Measurements from ENCODE around the gene NDRG2.
A peak's percentile ranks its signal among the peaks of the same experiment; 100 is the strongest.

NDRG2 gene

DNA sequence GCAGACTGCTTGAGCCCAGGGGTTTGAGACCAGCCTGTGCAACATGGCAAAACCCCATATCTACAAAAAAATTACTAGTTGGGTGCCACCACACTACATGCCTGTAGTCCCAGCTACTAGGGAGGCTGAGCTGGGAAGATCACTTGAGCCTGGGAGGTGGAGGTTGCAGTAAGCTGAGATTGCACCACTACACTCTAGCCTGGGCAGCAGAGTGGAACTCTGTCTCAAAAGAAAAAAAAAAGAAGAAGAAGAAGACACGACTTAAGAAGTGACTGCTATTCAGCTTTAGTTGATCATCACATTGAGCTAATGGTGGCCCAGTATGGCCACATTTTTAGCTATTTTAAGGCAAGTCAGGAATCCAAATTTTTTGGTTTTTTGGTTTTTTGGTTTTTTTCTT lies 44.0 kb downstream of the NDRG2 start:
- TF ChIP-seq Cebpa-rat (IDR thresholded peaks at IDR 0.05): no peak
- H3K9me3 ChIP-seq: no peaks in the 10 kb centered on the region

GRCh38 chr14:20978687-20979086 lies 46.2 kb downstream of the NDRG2 start:
- H3K27me3 ChIP-seq: no peaks in the 10 kb centered on the region
- H3K4me1 ChIP-seq: no peaks in the 10 kb centered on the region
- H3K9me3 ChIP-seq: no peaks in the 10 kb centered on the region
- no peak overlapping the region for H3K4me2 ChIP-seq
- H3K4me3 ChIP-seq: no peak overlapping the region
- no peaks in the 10 kb centered on the region for H4K20me1 ChIP-seq
- H3K27ac ChIP-seq: no peak overlapping the region
- H3K36me3 ChIP-seq: no peaks in the 10 kb centered on the region
- H3K9ac ChIP-seq: no peak overlapping the region
- TF ChIP-seq Cebpa-rat (IDR thresholded peaks at IDR 0.05): no peak

More for the DNA sequence above, 44.0 kb downstream of the NDRG2 start:
- Histone ChIP-seq H3K27me3 (no peaks in the 10 kb centered on the region), H3K27ac (no peak overlapping the region), H4K20me1 (no peaks in the 10 kb centered on the region), H3K4me1 (no peaks in the 10 kb centered on the region), H3K9ac (no peak overlapping the region), H3K4me2 (no peak overlapping the region), H3K36me3 (no peaks in the 10 kb centered on the region), H3K4me3 (no peak overlapping the region)

DNA sequence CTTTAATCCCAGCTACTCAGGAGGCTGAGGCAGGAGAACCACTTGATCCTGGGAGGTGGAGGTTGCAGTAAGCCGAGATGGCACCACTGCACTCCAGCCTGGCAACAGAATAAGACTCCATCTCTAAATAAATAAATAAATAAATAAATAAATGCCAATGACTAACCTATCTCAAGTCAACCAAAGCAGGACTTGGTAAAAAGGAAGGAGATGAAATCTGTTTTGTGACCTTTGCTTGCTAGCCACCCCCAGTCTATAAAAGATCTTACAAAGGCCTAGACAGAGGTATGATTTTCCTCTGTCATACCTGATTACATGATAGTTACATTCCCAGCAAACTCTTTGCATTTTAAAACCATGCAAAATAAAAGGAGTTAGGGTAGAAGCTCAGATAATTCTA lies 48.6 kb downstream of the NDRG2 start:
- H3K9me3 ChIP-seq: no peaks in the 10 kb centered on the region
- H3K27me3 ChIP-seq: no peaks in the 10 kb centered on the region
- no peaks in the 10 kb centered on the region for H4K20me1 ChIP-seq
- H3K4me3 ChIP-seq: no peak overlapping the region
- no peak overlapping the region for H3K9ac ChIP-seq
- no peak overlapping the region for H3K4me2 ChIP-seq
- no peaks in the 10 kb centered on the region for H3K36me3 ChIP-seq
- TF ChIP-seq Cebpa-rat (IDR thresholded peaks at IDR 0.05): no peak
- no peak overlapping the region for H3K27ac ChIP-seq
- H3K4me1 ChIP-seq: peaks cover 4% of the 10 kb centered on the region; the same call in 1 of the 2 replicates

DNA sequence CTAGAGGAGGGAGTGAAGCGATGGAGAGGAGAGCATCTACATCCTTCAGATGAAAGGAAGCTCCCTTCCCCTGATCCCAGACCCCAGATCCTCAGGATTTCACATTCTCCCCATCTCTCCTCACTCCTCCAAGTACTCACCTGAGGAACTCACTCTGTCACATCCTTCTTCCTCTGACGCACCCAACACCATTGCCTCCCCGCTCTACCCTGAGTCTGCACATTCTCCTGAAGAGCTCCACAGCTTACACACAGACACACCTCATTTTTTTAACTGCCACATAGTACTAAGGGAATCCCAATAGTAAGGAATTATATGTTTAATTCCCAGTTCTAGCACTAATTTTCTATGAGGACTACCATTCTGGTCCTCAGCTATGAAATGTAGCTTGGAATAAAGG lies 51.4 kb downstream of the NDRG2 start:
- H3K27ac ChIP-seq: no peak overlapping the region
- no peak for TF ChIP-seq Cebpa-rat (IDR thresholded peaks at IDR 0.05)
- no peaks in the 10 kb centered on the region for H4K20me1 ChIP-seq
- peaks cover 9% of the 10 kb centered on the region; the same call in 1 of the 2 replicates for H3K4me1 ChIP-seq
- no peaks in the 10 kb centered on the region for H3K36me3 ChIP-seq
- no peaks in the 10 kb centered on the region for H3K9me3 ChIP-seq
- no peaks in the 10 kb centered on the region for H3K27me3 ChIP-seq
- no peak overlapping the region for H3K4me2 ChIP-seq
- no peak overlapping the region for H3K9ac ChIP-seq
- no peak overlapping the region for H3K4me3 ChIP-seq

GRCh38 chr14:20971705-20972021 lies 53.2 kb downstream of the NDRG2 start:
- peak overlapping the region; percentile 77 for H3K4me3 ChIP-seq
- TF ChIP-seq Cebpa-rat (IDR thresholded peaks at IDR 0.05): no peak
- H3K9ac ChIP-seq: peak overlapping the region; percentile 80; the same call in 1 of the 2 replicates
- H3K4me1 ChIP-seq: peaks cover 9% of the 10 kb centered on the region; the same call in 1 of the 2 replicates
- no peaks in the 10 kb centered on the region for H3K27me3 ChIP-seq
- H3K36me3 ChIP-seq: no peaks in the 10 kb centered on the region
- H3K9me3 ChIP-seq: no peaks in the 10 kb centered on the region
- H4K20me1 ChIP-seq: no peaks in the 10 kb centered on the region
- peak overlapping the region; percentile 95 for H3K4me2 ChIP-seq
- no peak overlapping the region for H3K27ac ChIP-seq

DNA sequence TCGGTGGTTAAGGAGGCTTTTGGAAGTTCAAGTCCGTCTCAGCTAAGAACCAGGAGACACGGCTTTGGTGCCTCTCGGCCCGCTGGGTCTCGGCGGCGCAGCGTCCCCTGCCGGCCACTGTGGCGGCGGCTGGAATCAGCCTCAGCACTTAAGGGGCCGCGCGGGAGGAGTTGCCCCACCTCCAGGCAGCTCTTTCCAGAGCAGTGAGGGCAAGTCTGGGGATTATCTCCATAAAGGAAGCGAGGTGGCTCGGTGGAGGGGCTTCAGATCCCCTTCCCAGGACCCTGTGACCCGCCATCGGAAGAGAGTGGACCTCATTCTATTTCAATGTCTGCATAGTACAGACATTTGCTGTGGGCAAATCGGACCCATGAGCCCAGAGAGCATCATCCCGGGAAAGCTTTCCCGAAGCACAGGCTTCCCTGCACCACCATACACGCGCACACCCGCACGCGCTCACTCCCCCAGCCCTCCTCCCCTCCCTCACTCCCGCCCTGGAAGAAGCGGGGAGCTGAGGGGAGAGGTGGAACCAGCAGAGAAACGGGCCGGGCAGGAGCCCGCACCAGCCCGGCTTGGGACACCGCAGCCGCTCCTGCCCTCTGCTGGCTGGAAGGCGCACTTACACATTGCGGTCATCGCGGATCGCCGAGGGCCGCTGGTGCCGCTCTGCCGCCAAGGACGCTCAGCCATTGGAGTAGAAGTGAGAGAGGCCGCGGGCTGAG lies 53.7 kb downstream of the NDRG2 start:
- no peaks in the 10 kb centered on the region for H3K27me3 ChIP-seq
- H3K4me2 ChIP-seq: peak overlapping the region; percentile 95
- H3K27ac ChIP-seq: peak overlapping the region; percentile 37; the same call in 1 of the 2 replicates
- no peak for TF ChIP-seq Cebpa-rat (IDR thresholded peaks at IDR 0.05)
- peaks cover 9% of the 10 kb centered on the region; the same call in 1 of the 2 replicates for H3K4me1 ChIP-seq
- peak overlapping the region; percentile 77 for H3K4me3 ChIP-seq
- H3K9me3 ChIP-seq: no peaks in the 10 kb centered on the region
- H3K9ac ChIP-seq: peak overlapping the region; percentile 80
- H4K20me1 ChIP-seq: no peaks in the 10 kb centered on the region
- no peaks in the 10 kb centered on the region for H3K36me3 ChIP-seq

DNA sequence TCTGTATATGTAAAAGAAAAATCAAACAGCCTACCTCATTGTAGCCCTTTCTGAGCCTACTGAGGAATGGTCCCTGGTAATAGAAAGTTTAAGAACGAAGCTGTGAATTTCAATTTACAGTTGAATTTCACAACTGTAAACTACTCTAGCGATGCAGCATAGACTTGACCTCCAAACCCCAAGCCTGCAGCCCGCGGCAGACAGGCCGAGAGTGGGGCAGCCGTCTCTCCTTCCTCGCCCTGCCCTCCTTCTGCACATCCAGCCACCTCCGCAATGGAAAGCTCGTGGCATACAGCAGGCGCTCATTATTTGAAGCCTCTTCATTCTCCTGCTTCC lies 54.2 kb downstream of the NDRG2 start:
- Histone ChIP-seq H3K4me3 (peak overlapping the region; percentile 77), H3K27me3 (no peaks in the 10 kb centered on the region), H3K9ac (peak overlapping the region; percentile 80; the same call in 1 of the 2 replicates), H3K4me1 (peaks cover 9% of the 10 kb centered on the region; the same call in 1 of the 2 replicates), H3K4me2 (peak overlapping the region; percentile 95), H3K36me3 (no peaks in the 10 kb centered on the region), H3K27ac (no peak overlapping the region), H4K20me1 (no peaks in the 10 kb centered on the region), H3K9me3 (no peaks in the 10 kb centered on the region)
- no peak for TF ChIP-seq Cebpa-rat (IDR thresholded peaks at IDR 0.05)

GRCh38 chr14:20969336-20969735 lies 55.5 kb downstream of the NDRG2 start:
- Histone ChIP-seq H4K20me1 (no peaks in the 10 kb centered on the region), H3K27ac (no peak overlapping the region), H3K27me3 (no peaks in the 10 kb centered on the region), H3K4me3 (no peak overlapping the region), H3K9ac (no peak overlapping the region), H3K4me2 (no peak overlapping the region), H3K36me3 (no peaks in the 10 kb centered on the region), H3K9me3 (no peaks in the 10 kb centered on the region), H3K4me1 (peaks cover 9% of the 10 kb centered on the region; the same call in 1 of the 2 replicates)
- no peak for TF ChIP-seq Cebpa-rat (IDR thresholded peaks at IDR 0.05)

Measured in BLaER1 (cell line).